HL-60 (cell line): ENCODE measurements around the gene TBL1XR1.

Experiments
- DNase-seq, 2 experiments: peaks; one replicate each; pipeline ENCODE4 v3.0.0-alpha.2; 2010 to 2020; ENCODE audit warnings: low read depth in 1 of 2, low spot score in 1 of 2
- H3K27ac ChIP-seq: fragments of 250-450 bp; sonication (Bioruptor Pico); replicated peaks from 2 replicates; pipeline ENCODE4 v1.5.1; 2020; ENCODE audit warnings: mild to moderate bottlenecking, moderate library complexity
- H3K27me3 ChIP-seq: fragments of 250-450 bp; sonication (Bioruptor Pico); 2 replicates; pipeline ENCODE4 v1.5.1; 2021; ENCODE audit warnings: mild to moderate bottlenecking, moderate library complexity; ENCODE audit not compliant: insufficient read depth, poor library complexity, severe bottlenecking
- H3K4me3 ChIP-seq: replicated peaks from 2 replicates; pipeline ENCODE4 v1.5.1; 2011; ENCODE audit warnings: mild to moderate bottlenecking, control low read depth, low read length; ENCODE audit not compliant: insufficient read depth
- GABPA ChIP-seq: IDR thresholded peaks from 2 replicates; pipeline ENCODE4 v1.6.1; 2012; ENCODE audit warnings: low read depth
- POLR2AphosphoS5 ChIP-seq: IDR thresholded peaks from 2 replicates; pipeline ENCODE4 v1.6.1; 2012; ENCODE audit warnings: low read depth
- SPI1 ChIP-seq: IDR thresholded peaks from 2 replicates; pipeline ENCODE4 v1.6.1; 2012; ENCODE audit warnings: low read depth, mild to moderate bottlenecking, borderline replicate concordance
- TF ChIP-seq, protein P1 (sequence below): IDR thresholded peaks from 2 replicates; pipeline ENCODE4 v1.6.1; 2012; ENCODE audit warnings: low read depth; ENCODE audit not compliant: insufficient replicate concordance
- TF ChIP-seq, protein P2 (sequence below): IDR thresholded peaks from one replicate; pipeline ENCODE4 v1.5.1; 2011; ENCODE audit warnings: low read length, control low read depth, inconsistent platforms; ENCODE audit not compliant: insufficient read depth

Gene TBL1XR1

DNA sequence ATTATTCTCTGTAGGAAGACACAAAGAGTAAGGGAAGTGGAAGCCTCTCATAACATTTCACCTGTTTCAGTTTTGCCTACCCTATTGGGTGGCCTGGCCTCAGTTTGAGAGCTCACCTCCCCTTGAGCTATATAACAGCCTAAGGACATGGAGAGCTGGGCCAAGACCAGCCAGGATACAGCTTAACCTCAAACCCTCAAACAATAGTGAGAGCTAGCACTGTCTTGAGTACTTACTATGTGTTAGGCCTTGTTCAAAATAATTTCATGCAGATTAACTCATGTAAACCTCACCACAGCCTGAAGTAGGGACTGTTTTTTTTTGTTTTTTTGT lies 15.0 kb upstream of the TBL1XR1 start:
- no peak for DNase-seq
- no peak overlapping the region for H3K27ac ChIP-seq

DNA sequence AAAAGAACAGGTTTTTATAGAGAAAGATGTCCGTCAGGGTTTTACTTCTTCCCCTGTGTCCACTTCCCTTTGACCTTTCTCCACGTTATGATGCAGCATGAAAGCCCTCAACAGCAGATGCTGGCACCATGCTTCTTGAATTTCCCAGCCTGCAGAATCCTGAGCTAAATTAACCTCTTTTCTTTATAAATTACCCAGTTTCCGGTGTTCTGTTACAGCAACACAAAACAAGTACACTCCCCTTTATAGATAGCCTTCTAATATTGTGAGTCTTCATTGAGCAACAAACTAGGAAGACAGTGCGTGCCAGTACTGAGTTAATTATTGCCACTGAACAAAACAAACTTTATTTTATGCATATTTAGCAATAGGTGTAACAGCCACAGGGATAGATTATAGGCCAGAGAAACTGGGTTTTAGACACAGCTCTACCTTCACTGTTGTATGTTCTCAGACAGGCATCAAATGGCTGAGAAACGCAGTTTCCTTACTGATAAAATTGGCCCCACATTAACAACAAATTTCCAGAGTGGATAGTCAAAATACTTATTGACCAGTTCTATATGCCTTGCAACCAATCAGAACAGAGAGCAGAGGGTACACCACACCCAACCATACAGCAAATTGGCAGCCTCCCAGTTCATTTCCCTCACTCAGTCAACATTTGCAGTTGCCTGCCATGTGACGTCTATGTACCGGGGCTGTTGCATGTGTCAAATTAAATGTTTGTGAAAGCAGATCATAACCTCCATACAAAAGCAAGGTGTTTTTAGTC lies 14.4 kb upstream of the TBL1XR1 start:
- no peak overlapping the region for H3K4me3 ChIP-seq
- no peaks in the 10 kb centered on the region for H3K27me3 ChIP-seq
- no peak for DNase-seq
- H3K27ac ChIP-seq, result no peak overlapping the region
- TF ChIP-seq, protein P1, sequence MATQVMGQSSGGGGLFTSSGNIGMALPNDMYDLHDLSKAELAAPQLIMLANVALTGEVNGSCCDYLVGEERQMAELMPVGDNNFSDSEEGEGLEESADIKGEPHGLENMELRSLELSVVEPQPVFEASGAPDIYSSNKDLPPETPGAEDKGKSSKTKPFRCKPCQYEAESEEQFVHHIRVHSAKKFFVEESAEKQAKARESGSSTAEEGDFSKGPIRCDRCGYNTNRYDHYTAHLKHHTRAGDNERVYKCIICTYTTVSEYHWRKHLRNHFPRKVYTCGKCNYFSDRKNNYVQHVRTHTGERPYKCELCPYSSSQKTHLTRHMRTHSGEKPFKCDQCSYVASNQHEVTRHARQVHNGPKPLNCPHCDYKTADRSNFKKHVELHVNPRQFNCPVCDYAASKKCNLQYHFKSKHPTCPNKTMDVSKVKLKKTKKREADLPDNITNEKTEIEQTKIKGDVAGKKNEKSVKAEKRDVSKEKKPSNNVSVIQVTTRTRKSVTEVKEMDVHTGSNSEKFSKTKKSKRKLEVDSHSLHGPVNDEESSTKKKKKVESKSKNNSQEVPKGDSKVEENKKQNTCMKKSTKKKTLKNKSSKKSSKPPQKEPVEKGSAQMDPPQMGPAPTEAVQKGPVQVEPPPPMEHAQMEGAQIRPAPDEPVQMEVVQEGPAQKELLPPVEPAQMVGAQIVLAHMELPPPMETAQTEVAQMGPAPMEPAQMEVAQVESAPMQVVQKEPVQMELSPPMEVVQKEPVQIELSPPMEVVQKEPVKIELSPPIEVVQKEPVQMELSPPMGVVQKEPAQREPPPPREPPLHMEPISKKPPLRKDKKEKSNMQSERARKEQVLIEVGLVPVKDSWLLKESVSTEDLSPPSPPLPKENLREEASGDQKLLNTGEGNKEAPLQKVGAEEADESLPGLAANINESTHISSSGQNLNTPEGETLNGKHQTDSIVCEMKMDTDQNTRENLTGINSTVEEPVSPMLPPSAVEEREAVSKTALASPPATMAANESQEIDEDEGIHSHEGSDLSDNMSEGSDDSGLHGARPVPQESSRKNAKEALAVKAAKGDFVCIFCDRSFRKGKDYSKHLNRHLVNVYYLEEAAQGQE, result no peak
- TF ChIP-seq GABPA (no peak), SPI1 (no peak), POLR2AphosphoS5 (no peak)
- TF ChIP-seq, protein P2, sequence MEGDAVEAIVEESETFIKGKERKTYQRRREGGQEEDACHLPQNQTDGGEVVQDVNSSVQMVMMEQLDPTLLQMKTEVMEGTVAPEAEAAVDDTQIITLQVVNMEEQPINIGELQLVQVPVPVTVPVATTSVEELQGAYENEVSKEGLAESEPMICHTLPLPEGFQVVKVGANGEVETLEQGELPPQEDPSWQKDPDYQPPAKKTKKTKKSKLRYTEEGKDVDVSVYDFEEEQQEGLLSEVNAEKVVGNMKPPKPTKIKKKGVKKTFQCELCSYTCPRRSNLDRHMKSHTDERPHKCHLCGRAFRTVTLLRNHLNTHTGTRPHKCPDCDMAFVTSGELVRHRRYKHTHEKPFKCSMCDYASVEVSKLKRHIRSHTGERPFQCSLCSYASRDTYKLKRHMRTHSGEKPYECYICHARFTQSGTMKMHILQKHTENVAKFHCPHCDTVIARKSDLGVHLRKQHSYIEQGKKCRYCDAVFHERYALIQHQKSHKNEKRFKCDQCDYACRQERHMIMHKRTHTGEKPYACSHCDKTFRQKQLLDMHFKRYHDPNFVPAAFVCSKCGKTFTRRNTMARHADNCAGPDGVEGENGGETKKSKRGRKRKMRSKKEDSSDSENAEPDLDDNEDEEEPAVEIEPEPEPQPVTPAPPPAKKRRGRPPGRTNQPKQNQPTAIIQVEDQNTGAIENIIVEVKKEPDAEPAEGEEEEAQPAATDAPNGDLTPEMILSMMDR, result no peak

More for the DNA sequence above, 15.0 kb upstream of the TBL1XR1 start:
- Histone ChIP-seq H3K4me3 (no peak overlapping the region), H3K27me3 (no peaks in the 10 kb centered on the region)
- TF ChIP-seq, protein P1, result no peak
- no peak for TF ChIP-seq POLR2AphosphoS5

DNA sequence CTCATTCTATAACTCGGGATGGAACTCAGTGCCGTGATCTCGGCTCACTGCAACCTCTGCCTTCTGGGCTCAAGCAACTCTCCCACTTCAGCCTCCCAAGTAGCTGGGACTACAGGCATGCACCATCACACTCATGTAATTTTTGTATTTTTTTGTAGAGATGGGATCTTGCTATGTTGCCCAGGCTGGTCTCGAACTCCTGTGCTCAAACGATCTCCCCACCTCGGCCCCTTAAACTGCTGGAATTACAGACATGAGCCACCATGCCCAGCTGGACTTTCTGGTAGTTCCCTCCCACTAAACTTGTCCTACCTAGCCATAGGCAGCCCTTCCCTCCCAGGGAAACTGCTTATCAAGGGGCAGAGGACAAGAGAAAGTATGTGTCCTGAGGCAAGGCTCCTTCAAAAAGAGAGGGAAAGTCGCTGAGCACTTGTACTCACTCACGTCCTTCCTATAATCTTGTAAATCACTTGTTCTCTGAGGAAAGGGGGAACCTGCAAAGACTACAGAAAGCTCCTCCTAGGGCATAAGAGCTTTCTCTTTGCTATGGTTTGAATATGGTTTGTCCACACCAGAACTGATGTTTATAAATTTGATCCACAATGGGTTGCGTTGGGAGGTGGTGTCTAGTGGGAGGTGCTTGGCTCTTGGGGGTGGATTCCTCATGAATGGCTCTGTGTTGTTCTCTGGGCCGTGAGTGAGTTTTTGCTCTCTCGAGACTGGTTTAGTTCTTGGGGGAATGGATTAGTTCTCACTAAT lies 13.6 kb upstream of the TBL1XR1 start:
- no peak for DNase-seq
- no peak overlapping the region for H3K27ac ChIP-seq
- TF ChIP-seq POLR2AphosphoS5 (no peak), GABPA (no peak), SPI1 (no peak)
- no peaks in the 10 kb centered on the region for H3K27me3 ChIP-seq
- no peak overlapping the region for H3K4me3 ChIP-seq

DNA sequence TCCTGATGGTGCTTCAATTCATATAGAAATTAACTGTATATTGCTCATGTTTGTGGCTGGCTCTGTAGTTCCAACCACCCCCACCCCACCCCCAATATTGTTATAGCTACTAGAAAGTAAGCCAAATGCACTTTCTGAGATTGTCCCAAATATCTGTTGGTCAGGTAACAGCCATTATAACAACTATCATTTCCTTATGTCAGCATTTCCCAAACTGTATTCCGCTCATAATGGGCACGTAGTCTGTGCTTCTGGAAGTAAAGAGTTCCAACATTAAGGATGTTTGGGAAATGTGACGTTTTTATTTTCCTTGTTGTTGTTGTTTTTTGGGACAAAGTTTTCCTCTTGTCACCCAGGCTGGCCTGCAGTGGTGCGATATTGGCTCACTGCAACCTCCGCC lies 12.2 kb upstream of the TBL1XR1 start:
- Histone ChIP-seq H3K27ac (no peak overlapping the region), H3K27me3 (no peaks in the 10 kb centered on the region), H3K4me3 (no peak overlapping the region)
- no peak for DNase-seq
- TF ChIP-seq GABPA (no peak), POLR2AphosphoS5 (no peak)
- TF ChIP-seq, protein P2, result no peak
